Sigmoid colon (tissue), 3 donors: ENCODE results near the gene MRTFB.

Experiments
- CTCF ChIP-seq, 4 experiments: fragments of 450-650 bp in 3 of 4; fragments of 200-600 bp in 1 of 4; IDR thresholded peaks; one replicate each; pipeline ENCODE4 v1.5.1; 2016 to 2019; ENCODE audit warnings: antibody characterized with exemption in 4 of 4, mild to moderate bottlenecking in 3 of 4, moderate library complexity in 2 of 4
- POLR2A ChIP-seq, 2 donors: fragments of 450-650 bp; IDR thresholded peaks; one replicate each; pipeline ENCODE4 v1.6.1; 2016; ENCODE audit warnings: antibody characterized with exemption in 2 of 2, mild to moderate bottlenecking in 2 of 2, moderate library complexity in 2 of 2

- TF ChIP-seq POLR2A (IDR thresholded peaks at IDR 0.05) (no peak), CTCF (IDR thresholded peaks at IDR 0.05) (no peak)
Observed at GRCh38 chr16:14087181-14087580, 16.1 kb downstream of the MRTFB start.
